Measurements from ENCODE around the gene HDAC4. TPM values are rescaled to one million over a fixed set of nuclear protein-coding genes. Genes with fewer than 3 reads are reported as not detected.

HDAC4 gene
- total and polyA plus RNA-seq, 2 of the 8 experiments (the other 6 are each of a cell fraction or from before 2014, with no cell fraction given): 15.4 to 31.5 TPM

DNA sequence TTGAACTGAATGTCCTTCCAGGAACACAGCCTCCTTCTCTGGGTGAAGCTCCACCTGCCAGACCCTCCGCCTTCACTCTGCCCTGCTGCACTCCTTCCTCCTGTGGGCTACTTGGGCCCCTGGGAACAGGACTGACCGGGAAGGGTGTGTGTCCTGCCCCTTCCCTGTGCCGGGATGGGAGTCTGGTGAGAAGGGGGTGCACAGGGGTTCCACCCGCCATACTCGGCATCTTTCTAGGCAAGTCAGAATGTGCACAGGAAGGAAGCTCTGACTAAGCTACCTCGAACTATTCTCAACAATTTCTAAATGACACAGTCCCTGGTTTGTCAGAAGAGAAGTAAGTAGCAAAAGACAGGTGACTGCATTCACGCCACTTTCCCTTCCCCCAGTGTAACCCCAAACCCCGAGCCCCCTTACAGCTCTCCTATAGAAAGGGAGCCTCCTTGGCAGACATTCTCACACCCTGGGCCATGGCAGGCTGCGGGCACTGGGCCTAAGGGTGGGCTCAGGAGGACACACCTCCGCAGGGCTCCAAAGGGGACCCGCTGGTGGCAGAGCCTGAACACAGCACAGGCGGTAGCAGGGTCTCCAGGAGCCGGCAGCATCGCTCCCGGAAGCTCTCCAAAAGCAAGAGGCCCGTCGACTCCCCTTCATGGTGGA lies 184.1 kb downstream of the HDAC4 start (continued):
- no peak for TF ChIP-seq TEAD4 (IDR thresholded peaks at IDR 0.05; ENCODE audit: low read depth, low read length)

Data from H1 (cell line).